Activated CD4-positive, alpha-beta T cell treated with anti-CD3 and anti-CD28 coated beads for 48 hours (primary cell): ENCODE data around the gene NME7.
"Not testable (repeated sequence)": the region's sequence is repeated elsewhere in the genome, so short reads cannot be mapped to it uniquely, and the experiment has no call there.

ENCODE experiments used
- DNase-seq: peaks from one replicate; pipeline ENCODE4 v3.0.0-alpha.2; 2020

The NME7 gene

GRCh38 chr1:169340882-169341281 is 26.7 kb downstream of the NME7 start:
- DNase-seq: no peak

GRCh38 chr1:169339773-169340172 is 27.8 kb downstream of the NME7 start:
- DNase-seq: no peak

- DNase-seq: no peak
These were observed 29.0 kb downstream of the NME7 start for GRCh38 chr1:169338617-169339016.

- DNase-seq: not testable (repeated sequence)
These were observed 30.5 kb downstream of the NME7 start for GRCh38 chr1:169336947-169337715.

- DNase-seq: not testable (repeated sequence)
These were observed 32.9 kb downstream of the NME7 start for GRCh38 chr1:169334727-169335126.

GRCh38 chr1:169330927-169331326 is 36.7 kb downstream of the NME7 start:
- DNase-seq: no peak

- no peak for DNase-seq
These were observed 38.2 kb downstream of the NME7 start for GRCh38 chr1:169329383-169329782.

- no peak for DNase-seq
These were observed 39.7 kb downstream of the NME7 start for GRCh38 chr1:169327875-169328274.

- DNase-seq: no peak
These were observed 40.7 kb downstream of the NME7 start for GRCh38 chr1:169326956-169327268.

- no peak for DNase-seq
These were observed 41.2 kb downstream of the NME7 start for GRCh38 chr1:169326261-169326955.

- DNase-seq: no peak
These were observed 42.5 kb downstream of the NME7 start for GRCh38 chr1:169325117-169325516.

- no peak for DNase-seq
These were observed 45.5 kb downstream of the NME7 start for GRCh38 chr1:169322138-169322537.

GRCh38 chr1:169321539-169321938 is 46.1 kb downstream of the NME7 start:
- DNase-seq: no peak

- no peak for DNase-seq
These were observed 48.9 kb downstream of the NME7 start for GRCh38 chr1:169318536-169319244.

GRCh38 chr1:169316556-169316955 is 51.0 kb downstream of the NME7 start:
- DNase-seq: no peak

- DNase-seq: peak; percentile 43
These were observed 55.3 kb downstream of the NME7 start for GRCh38 chr1:169312084-169312954.

- no peak for DNase-seq
These were observed 58.1 kb downstream of the NME7 start for GRCh38 chr1:169309178-169310166.

- DNase-seq: no peak
These were observed 59.1 kb downstream of the NME7 start for GRCh38 chr1:169308313-169309039.

- no peak for DNase-seq
These were observed 60.4 kb downstream of the NME7 start for GRCh38 chr1:169307176-169307575.

- DNase-seq: no peak
These were observed 61.6 kb downstream of the NME7 start for GRCh38 chr1:169305948-169306347.

GRCh38 chr1:169305356-169305755 is 62.2 kb downstream of the NME7 start:
- DNase-seq: no peak
